ENCODE results near the gene ISM1.

- no peak for TF ChIP-seq TAF1 (IDR thresholded peaks at IDR 0.05; ENCODE audit: low read depth)
- no peak for TF ChIP-seq SMC3 (conservative IDR thresholded peaks at IDR 0.05; ENCODE audit: poor library complexity)
- no peak for TF ChIP-seq MXI1 (conservative IDR thresholded peaks at IDR 0.05; ENCODE audit: poor library complexity, severe bottlenecking)
- no peak for TF ChIP-seq CTCF (IDR thresholded peaks at IDR 0.05; ENCODE audit: poor library complexity, severe bottlenecking)
- TF ChIP-seq EZH2 (IDR thresholded peaks at IDR 0.05; ENCODE audit: borderline replicate concordance, insufficient read depth, low read length, poor library complexity, severe bottlenecking): no peak
- no peak for TF ChIP-seq POLR2AphosphoS5 (IDR thresholded peaks at IDR 0.05)
- TF ChIP-seq EP300 (conservative IDR thresholded peaks at IDR 0.05; ENCODE audit: poor library complexity, severe bottlenecking): no peak
Observed at GRCh38 chr20:13338097-13338661, 117.1 kb downstream of the ISM1 start.

Measured in neural cell (in vitro differentiated cells).